OCI-LY3 (cell line): Measurements from ENCODE around the gene ZNF362.

Experiments used
- EZH2phosphoT487 ChIP-seq: fragments of 200-600 bp; shearing (Covaris generic); IDR thresholded peaks from 2 replicates; pipeline ENCODE4 v1.6.1; 2018; ENCODE audit warnings: antibody characterized with exemption, mixed run types, low read depth
- TF ChIP-seq, protein P1 (sequence below): fragments of 200-600, 300-600 bp; sonication (generic); IDR thresholded peaks from 2 replicates; pipeline ENCODE4 v1.5.1; 2014; ENCODE audit warnings: antibody characterized with exemption, low read length, low read depth

DNA sequence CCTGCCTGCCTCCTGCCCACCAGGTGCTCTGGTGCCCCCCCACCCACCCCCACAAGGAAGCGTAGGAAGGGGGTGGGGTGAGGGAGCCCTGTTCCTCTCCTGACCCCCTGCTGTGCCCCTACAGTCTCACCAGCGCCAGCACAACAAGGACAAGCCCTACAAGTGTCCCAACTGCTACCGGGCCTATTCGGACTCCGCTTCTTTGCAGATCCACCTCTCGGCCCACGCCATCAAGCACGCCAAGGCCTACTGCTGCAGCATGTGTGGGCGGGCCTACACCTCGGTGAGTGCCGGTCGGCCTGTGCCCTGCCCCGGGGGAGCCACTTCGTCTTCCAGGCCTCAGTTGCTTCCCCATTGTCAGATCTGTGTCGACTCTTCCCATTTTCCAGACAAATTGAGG, 38.7 kb downstream of the ZNF362 start:
- TF ChIP-seq, protein P1, sequence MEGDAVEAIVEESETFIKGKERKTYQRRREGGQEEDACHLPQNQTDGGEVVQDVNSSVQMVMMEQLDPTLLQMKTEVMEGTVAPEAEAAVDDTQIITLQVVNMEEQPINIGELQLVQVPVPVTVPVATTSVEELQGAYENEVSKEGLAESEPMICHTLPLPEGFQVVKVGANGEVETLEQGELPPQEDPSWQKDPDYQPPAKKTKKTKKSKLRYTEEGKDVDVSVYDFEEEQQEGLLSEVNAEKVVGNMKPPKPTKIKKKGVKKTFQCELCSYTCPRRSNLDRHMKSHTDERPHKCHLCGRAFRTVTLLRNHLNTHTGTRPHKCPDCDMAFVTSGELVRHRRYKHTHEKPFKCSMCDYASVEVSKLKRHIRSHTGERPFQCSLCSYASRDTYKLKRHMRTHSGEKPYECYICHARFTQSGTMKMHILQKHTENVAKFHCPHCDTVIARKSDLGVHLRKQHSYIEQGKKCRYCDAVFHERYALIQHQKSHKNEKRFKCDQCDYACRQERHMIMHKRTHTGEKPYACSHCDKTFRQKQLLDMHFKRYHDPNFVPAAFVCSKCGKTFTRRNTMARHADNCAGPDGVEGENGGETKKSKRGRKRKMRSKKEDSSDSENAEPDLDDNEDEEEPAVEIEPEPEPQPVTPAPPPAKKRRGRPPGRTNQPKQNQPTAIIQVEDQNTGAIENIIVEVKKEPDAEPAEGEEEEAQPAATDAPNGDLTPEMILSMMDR: no peak
- no peak for TF ChIP-seq EZH2phosphoT487
